H1 (cell line): ENCODE results near the gene GCSAM. TPM values are rescaled to one million over a fixed set of nuclear protein-coding genes. Genes with fewer than 3 reads are reported as not detected.

ENCODE experiments used
- ASH2L ChIP-seq: fragments of 200-600, 300-600 bp; sonication (generic); IDR thresholded peaks from one replicate; pipeline ENCODE4 v1.7.1; 2017; ENCODE audit warnings: low read length
- CBX8 ChIP-seq: fragments of 300-800, 300-1000 bp; sonication (generic); IDR thresholded peaks from 2 replicates; pipeline ENCODE4 v1.7.1; 2016; ENCODE audit warnings: low read depth, low read length, borderline replicate concordance
- EGR1 ChIP-seq: IDR thresholded peaks from 2 replicates; pipeline ENCODE4 v1.6.1; 2011; ENCODE audit warnings: low read depth, low read length, borderline replicate concordance
- POLR2AphosphoS5 ChIP-seq: IDR thresholded peaks from 2 replicates; pipeline ENCODE4 v1.6.1; 2011; ENCODE audit warnings: low read depth, low read length
- YY1 ChIP-seq: IDR thresholded peaks from 2 replicates; pipeline ENCODE4 v1.6.1; 2011; ENCODE audit warnings: low read depth, mild to moderate bottlenecking, low read length
- polyA plus RNA-seq, 7 experiments: library from polyadenylated mRNA; depleted of rRNA in 3 of 7; stranded (reverse) in 5 of 7; unstranded in 2 of 7; fragments of >200 nt in 5 of 7; fragments of 200-250 nt in 2 of 7; gene quantifications; 1 replicate in 5 of 7; 2 replicates in 1 of 7; 4 replicates in 1 of 7; pipeline versions ENCODE4 v1.2.1 to v1.2.3, GENCODE V29; 2011 to 2013; ENCODE audit warnings: missing spikeins in 2 of 7, mixed read lengths in 2 of 7
- total RNA-seq: library from RNA; stranded (reverse); fragmentation: NEBNext Ultra II Directional; extraction: Animal tissue kit (Norgen Biotek cat#: 25700); gene quantifications from 2 replicates; pipeline ENCODE4 v1.2.1, GENCODE V29; 2021
- TF ChIP-seq, protein P1 (sequence below): fragments of 300-600 bp; sonication (generic); IDR thresholded peaks from 2 replicates; pipeline ENCODE4 v1.7.1; 2012; ENCODE audit warnings: low read length, moderate library complexity, mild to moderate bottlenecking, inconsistent platforms; ENCODE audit not compliant: insufficient replicate concordance
- TF ChIP-seq, protein P2 (sequence below): IDR thresholded peaks from 2 replicates; pipeline ENCODE4 v1.6.1; 2012; ENCODE audit warnings: low read length, inconsistent platforms

The GCSAM gene
- total and polyA plus RNA-seq, 2 of the 8 experiments (the other 6 are each of a cell fraction or from before 2014, with no cell fraction given): not detected

- TF ChIP-seq, protein P1, sequence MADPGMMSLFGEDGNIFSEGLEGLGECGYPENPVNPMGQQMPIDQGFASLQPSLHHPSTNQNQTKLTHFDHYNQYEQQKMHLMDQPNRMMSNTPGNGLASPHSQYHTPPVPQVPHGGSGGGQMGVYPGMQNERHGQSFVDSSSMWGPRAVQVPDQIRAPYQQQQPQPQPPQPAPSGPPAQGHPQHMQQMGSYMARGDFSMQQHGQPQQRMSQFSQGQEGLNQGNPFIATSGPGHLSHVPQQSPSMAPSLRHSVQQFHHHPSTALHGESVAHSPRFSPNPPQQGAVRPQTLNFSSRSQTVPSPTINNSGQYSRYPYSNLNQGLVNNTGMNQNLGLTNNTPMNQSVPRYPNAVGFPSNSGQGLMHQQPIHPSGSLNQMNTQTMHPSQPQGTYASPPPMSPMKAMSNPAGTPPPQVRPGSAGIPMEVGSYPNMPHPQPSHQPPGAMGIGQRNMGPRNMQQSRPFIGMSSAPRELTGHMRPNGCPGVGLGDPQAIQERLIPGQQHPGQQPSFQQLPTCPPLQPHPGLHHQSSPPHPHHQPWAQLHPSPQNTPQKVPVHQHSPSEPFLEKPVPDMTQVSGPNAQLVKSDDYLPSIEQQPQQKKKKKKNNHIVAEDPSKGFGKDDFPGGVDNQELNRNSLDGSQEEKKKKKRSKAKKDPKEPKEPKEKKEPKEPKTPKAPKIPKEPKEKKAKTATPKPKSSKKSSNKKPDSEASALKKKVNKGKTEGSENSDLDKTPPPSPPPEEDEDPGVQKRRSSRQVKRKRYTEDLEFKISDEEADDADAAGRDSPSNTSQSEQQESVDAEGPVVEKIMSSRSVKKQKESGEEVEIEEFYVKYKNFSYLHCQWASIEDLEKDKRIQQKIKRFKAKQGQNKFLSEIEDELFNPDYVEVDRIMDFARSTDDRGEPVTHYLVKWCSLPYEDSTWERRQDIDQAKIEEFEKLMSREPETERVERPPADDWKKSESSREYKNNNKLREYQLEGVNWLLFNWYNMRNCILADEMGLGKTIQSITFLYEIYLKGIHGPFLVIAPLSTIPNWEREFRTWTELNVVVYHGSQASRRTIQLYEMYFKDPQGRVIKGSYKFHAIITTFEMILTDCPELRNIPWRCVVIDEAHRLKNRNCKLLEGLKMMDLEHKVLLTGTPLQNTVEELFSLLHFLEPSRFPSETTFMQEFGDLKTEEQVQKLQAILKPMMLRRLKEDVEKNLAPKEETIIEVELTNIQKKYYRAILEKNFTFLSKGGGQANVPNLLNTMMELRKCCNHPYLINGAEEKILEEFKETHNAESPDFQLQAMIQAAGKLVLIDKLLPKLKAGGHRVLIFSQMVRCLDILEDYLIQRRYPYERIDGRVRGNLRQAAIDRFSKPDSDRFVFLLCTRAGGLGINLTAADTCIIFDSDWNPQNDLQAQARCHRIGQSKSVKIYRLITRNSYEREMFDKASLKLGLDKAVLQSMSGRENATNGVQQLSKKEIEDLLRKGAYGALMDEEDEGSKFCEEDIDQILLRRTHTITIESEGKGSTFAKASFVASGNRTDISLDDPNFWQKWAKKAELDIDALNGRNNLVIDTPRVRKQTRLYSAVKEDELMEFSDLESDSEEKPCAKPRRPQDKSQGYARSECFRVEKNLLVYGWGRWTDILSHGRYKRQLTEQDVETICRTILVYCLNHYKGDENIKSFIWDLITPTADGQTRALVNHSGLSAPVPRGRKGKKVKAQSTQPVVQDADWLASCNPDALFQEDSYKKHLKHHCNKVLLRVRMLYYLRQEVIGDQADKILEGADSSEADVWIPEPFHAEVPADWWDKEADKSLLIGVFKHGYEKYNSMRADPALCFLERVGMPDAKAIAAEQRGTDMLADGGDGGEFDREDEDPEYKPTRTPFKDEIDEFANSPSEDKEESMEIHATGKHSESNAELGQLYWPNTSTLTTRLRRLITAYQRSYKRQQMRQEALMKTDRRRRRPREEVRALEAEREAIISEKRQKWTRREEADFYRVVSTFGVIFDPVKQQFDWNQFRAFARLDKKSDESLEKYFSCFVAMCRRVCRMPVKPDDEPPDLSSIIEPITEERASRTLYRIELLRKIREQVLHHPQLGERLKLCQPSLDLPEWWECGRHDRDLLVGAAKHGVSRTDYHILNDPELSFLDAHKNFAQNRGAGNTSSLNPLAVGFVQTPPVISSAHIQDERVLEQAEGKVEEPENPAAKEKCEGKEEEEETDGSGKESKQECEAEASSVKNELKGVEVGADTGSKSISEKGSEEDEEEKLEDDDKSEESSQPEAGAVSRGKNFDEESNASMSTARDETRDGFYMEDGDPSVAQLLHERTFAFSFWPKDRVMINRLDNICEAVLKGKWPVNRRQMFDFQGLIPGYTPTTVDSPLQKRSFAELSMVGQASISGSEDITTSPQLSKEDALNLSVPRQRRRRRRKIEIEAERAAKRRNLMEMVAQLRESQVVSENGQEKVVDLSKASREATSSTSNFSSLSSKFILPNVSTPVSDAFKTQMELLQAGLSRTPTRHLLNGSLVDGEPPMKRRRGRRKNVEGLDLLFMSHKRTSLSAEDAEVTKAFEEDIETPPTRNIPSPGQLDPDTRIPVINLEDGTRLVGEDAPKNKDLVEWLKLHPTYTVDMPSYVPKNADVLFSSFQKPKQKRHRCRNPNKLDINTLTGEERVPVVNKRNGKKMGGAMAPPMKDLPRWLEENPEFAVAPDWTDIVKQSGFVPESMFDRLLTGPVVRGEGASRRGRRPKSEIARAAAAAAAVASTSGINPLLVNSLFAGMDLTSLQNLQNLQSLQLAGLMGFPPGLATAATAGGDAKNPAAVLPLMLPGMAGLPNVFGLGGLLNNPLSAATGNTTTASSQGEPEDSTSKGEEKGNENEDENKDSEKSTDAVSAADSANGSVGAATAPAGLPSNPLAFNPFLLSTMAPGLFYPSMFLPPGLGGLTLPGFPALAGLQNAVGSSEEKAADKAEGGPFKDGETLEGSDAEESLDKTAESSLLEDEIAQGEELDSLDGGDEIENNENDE: peak; percentile 41
- peak; percentile 17; the same call in 1 of the 2 replicates for TF ChIP-seq POLR2AphosphoS5
- TF ChIP-seq, protein P2, sequence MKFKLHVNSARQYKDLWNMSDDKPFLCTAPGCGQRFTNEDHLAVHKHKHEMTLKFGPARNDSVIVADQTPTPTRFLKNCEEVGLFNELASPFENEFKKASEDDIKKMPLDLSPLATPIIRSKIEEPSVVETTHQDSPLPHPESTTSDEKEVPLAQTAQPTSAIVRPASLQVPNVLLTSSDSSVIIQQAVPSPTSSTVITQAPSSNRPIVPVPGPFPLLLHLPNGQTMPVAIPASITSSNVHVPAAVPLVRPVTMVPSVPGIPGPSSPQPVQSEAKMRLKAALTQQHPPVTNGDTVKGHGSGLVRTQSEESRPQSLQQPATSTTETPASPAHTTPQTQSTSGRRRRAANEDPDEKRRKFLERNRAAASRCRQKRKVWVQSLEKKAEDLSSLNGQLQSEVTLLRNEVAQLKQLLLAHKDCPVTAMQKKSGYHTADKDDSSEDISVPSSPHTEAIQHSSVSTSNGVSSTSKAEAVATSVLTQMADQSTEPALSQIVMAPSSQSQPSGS: peak; percentile 75; the same call in 1 of the 2 replicates
- TF ChIP-seq CBX8: no peak
- TF ChIP-seq YY1: peak; percentile 17; the same call in 1 of the 2 replicates
- TF ChIP-seq ASH2L: peak; percentile 41
- no peak for TF ChIP-seq EGR1
Measured at GRCh38 chr3:112136959-112137693, 4.1 kb upstream of the GCSAM start (continued).
